HEK293 (cell line): ENCODE data around the gene MND1.

ENCODE experiments used
- CTCF ChIA-PET: fragments of 350-600 bp; formaldehyde crosslinking; extraction: SDS; loops from one replicate; lab custom pipeline; 2021; ENCODE audit warnings: antibody characterized with exemption; lab: Yijun Ruan, JAX
- POLR2A ChIA-PET: fragments of 300-600 bp; formaldehyde crosslinking; extraction: SDS; loops from one replicate; lab custom pipeline; 2020; ENCODE audit warnings: antibody characterized with exemption, inconsistent platforms; lab: Yijun Ruan, JAX
- H3K27ac ChIP-seq: fragments of 200-500 bp; sonication (Bioruptor generic); 2 replicates; pipeline ENCODE4 v1.5.1; 2014; ENCODE audit warnings: low read depth, low read length, control low read depth, inconsistent platforms; ENCODE audit errors: extremely low read depth
- H3K36me3 ChIP-seq, 2 experiments: fragments of 200-500 bp in 1 of 2; sonication (Bioruptor generic) in 1 of 2; 1 replicate in 1 of 2; 2 replicates in 1 of 2; pipeline ENCODE4 v1.5.1; 2014 to 2017; ENCODE audit warnings: inconsistent platforms in 2 of 2, low read length in 2 of 2; ENCODE audit not compliant: control insufficient read depth in 2 of 2, insufficient read depth in 1 of 2
- H3K4me1 ChIP-seq: fragments of 200-500 bp; sonication (Bioruptor generic); 2 replicates; pipeline ENCODE4 v1.5.1; 2014; ENCODE audit warnings: mild to moderate bottlenecking, low read length, inconsistent platforms; ENCODE audit not compliant: control insufficient read depth, insufficient read depth
- H3K4me3 ChIP-seq: 2 replicates; pipeline ENCODE4 v1.5.1; 2011; ENCODE audit warnings: low read depth, mild to moderate bottlenecking, control low read depth, low read length, moderate library complexity
- H3K9me3 ChIP-seq: fragments of 200-500 bp; sonication (Bioruptor generic); 2 replicates; pipeline ENCODE4 v1.5.1; 2014; ENCODE audit warnings: low read depth, low read length, inconsistent platforms; ENCODE audit not compliant: control insufficient read depth, insufficient read depth
- HOXC10 ChIP-seq: sonication (generic); formaldehyde crosslinking; IDR thresholded peaks from 2 replicates; pipeline ENCODE4 v1.8.1; 2023; ENCODE audit warnings: mild to moderate bottlenecking, missing genetic modification reagents
- SP7 ChIP-seq: fragments of 450-650 bp; formaldehyde crosslinking; IDR thresholded peaks from 2 replicates; pipeline ENCODE4 v1.5.1; 2016; ENCODE audit warnings: missing biosample characterization, missing genetic modification characterization
- YY2 ChIP-seq: fragments of 450-650 bp; formaldehyde crosslinking; IDR thresholded peaks from 2 replicates; pipeline ENCODE4 v1.5.1; 2016; ENCODE audit warnings: missing biosample characterization, missing genetic modification characterization
- ZFHX2 ChIP-seq: fragments of 450-650 bp; formaldehyde crosslinking; conservative IDR thresholded peaks from 2 replicates; pipeline ENCODE4 v1.5.1; 2016; ENCODE audit warnings: missing biosample characterization, missing genetic modification characterization
- ZNF112 ChIP-seq: fragments of 450-650 bp; formaldehyde crosslinking; IDR thresholded peaks from 2 replicates; pipeline ENCODE4 v1.5.0; 2017; ENCODE audit warnings: missing biosample characterization, missing genetic modification characterization
- ZNF132 ChIP-seq: fragments of 450-650 bp; formaldehyde crosslinking; IDR thresholded peaks from 2 replicates; pipeline ENCODE4 v1.5.1; 2017; ENCODE audit warnings: missing biosample characterization, missing genetic modification characterization, borderline replicate concordance
- ZNF19 ChIP-seq: fragments of 450-650 bp; formaldehyde crosslinking; IDR thresholded peaks from 2 replicates; pipeline ENCODE4; 2016; ENCODE audit warnings: missing biosample characterization, missing genetic modification characterization, low read depth
- ZNF239 ChIP-seq: fragments of 450-650 bp; formaldehyde crosslinking; IDR thresholded peaks from 2 replicates; pipeline ENCODE4 v1.5.1; 2016; ENCODE audit warnings: missing biosample characterization, missing genetic modification characterization
- ZNF423 ChIP-seq: fragments of 450-650 bp; formaldehyde crosslinking; IDR thresholded peaks from 2 replicates; pipeline ENCODE4 v1.5.1; 2016; ENCODE audit warnings: missing biosample characterization, missing genetic modification characterization
- ZNF426 ChIP-seq: fragments of 450-650 bp; formaldehyde crosslinking; IDR thresholded peaks from 2 replicates; pipeline ENCODE4 v1.5.1; 2017; ENCODE audit warnings: missing biosample characterization, missing genetic modification characterization, mild to moderate bottlenecking, inconsistent platforms, moderate library complexity
- ZNF48 ChIP-seq: fragments of 450-650 bp; formaldehyde crosslinking; IDR thresholded peaks from 2 replicates; pipeline ENCODE4 v1.5.1; 2016; ENCODE audit warnings: missing biosample characterization, missing genetic modification characterization
- ZNF521 ChIP-seq: fragments of 450-650 bp; formaldehyde crosslinking; IDR thresholded peaks from 2 replicates; pipeline ENCODE4 v1.5.1; 2017; ENCODE audit warnings: missing biosample characterization, mild to moderate bottlenecking, missing genetic modification characterization
- ZNF530 ChIP-seq: fragments of 450-650 bp; formaldehyde crosslinking; IDR thresholded peaks from 2 replicates; pipeline ENCODE4 v1.5.1; 2016; ENCODE audit warnings: low read depth, missing biosample characterization, missing genetic modification characterization
- ZNF626 ChIP-seq: fragments of 450-650 bp; sonication (Bioruptor Pico); formaldehyde crosslinking; IDR thresholded peaks from 2 replicates; pipeline ENCODE4 v1.5.1; 2018; ENCODE audit warnings: missing biosample characterization, missing genetic modification characterization, inconsistent platforms
- ZNF707 ChIP-seq: fragments of 450-650 bp; formaldehyde crosslinking; IDR thresholded peaks from 2 replicates; pipeline ENCODE4 v1.5.1; 2016; ENCODE audit warnings: missing biosample characterization, missing genetic modification characterization
- ZNF76 ChIP-seq: fragments of 450-650 bp; formaldehyde crosslinking; IDR thresholded peaks from 2 replicates; pipeline ENCODE4; 2016; ENCODE audit warnings: low read depth, missing biosample characterization, missing genetic modification characterization, borderline replicate concordance
- ZNF792 ChIP-seq: fragments of 450-650 bp; formaldehyde crosslinking; IDR thresholded peaks from 2 replicates; pipeline ENCODE4 v1.5.1; 2016; ENCODE audit warnings: missing biosample characterization, missing genetic modification characterization
- ZSCAN16 ChIP-seq: fragments of 450-650 bp; formaldehyde crosslinking; IDR thresholded peaks from 2 replicates; pipeline ENCODE4 v1.5.1; 2016; ENCODE audit warnings: missing biosample characterization, missing genetic modification characterization
- TF ChIP-seq, protein P1 (sequence below): fragments of 450-650 bp; formaldehyde crosslinking; IDR thresholded peaks from 2 replicates; pipeline ENCODE4 v1.5.1; 2017; ENCODE audit warnings: missing biosample characterization, missing genetic modification characterization
- TF ChIP-seq, protein P2 (sequence below): fragments of 450-650 bp; IDR thresholded peaks from 2 replicates; pipeline ENCODE4 v1.5.1; 2018; ENCODE audit warnings: missing biosample characterization, missing genetic modification characterization
- TF ChIP-seq, protein P3 (sequence below): fragments of 450-650 bp; formaldehyde crosslinking; IDR thresholded peaks from 2 replicates; pipeline ENCODE4 v1.5.1; 2016; ENCODE audit warnings: missing biosample characterization, missing genetic modification characterization
- TF ChIP-seq, protein P4 (sequence below): fragments of 450-650 bp; formaldehyde crosslinking; IDR thresholded peaks from 2 replicates; pipeline ENCODE4 v1.5.1; 2016; ENCODE audit warnings: missing biosample characterization, missing genetic modification characterization
- TF ChIP-seq, protein P5 (sequence below): fragments of 450-650 bp; formaldehyde crosslinking; IDR thresholded peaks from 2 replicates; pipeline ENCODE4 v1.5.1; 2016; ENCODE audit warnings: missing biosample characterization, missing genetic modification characterization

Gene MND1

DNA sequence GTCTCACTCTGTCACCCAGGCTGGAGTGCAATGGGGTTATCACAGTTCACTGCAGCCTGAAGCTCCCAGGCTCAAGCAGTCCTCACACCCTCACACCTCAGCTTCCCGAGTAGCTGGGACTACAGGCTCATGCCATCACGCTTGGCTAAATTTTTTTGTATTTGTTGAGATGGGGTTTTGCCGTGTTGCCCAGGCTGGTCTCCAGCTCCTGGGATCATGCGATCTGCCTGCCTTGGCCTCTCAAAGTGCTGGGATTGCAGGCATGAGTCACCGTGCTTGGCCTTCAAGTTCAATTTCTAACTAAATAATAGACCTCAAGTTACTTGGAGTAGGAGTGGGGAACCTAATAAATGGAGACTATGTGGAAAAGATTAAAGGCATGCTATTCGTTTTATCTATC, 48.9 kb downstream of the MND1 start:
- no peaks in the 10 kb centered on the region for H3K4me1 ChIP-seq
- TF ChIP-seq, protein P1, sequence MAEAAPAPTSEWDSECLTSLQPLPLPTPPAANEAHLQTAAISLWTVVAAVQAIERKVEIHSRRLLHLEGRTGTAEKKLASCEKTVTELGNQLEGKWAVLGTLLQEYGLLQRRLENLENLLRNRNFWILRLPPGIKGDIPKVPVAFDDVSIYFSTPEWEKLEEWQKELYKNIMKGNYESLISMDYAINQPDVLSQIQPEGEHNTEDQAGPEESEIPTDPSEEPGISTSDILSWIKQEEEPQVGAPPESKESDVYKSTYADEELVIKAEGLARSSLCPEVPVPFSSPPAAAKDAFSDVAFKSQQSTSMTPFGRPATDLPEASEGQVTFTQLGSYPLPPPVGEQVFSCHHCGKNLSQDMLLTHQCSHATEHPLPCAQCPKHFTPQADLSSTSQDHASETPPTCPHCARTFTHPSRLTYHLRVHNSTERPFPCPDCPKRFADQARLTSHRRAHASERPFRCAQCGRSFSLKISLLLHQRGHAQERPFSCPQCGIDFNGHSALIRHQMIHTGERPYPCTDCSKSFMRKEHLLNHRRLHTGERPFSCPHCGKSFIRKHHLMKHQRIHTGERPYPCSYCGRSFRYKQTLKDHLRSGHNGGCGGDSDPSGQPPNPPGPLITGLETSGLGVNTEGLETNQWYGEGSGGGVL (tag by site-specific recombination): no peak
- no peak for TF ChIP-seq ZNF426 (tag by site-specific recombination)
- TF ChIP-seq, protein P2, sequence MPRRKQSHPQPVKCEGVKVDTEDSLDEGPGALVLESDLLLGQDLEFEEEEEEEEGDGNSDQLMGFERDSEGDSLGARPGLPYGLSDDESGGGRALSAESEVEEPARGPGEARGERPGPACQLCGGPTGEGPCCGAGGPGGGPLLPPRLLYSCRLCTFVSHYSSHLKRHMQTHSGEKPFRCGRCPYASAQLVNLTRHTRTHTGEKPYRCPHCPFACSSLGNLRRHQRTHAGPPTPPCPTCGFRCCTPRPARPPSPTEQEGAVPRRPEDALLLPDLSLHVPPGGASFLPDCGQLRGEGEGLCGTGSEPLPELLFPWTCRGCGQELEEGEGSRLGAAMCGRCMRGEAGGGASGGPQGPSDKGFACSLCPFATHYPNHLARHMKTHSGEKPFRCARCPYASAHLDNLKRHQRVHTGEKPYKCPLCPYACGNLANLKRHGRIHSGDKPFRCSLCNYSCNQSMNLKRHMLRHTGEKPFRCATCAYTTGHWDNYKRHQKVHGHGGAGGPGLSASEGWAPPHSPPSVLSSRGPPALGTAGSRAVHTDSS: no peak
- TF ChIP-seq ZNF707 (tag by site-specific recombination): no peak
- TF ChIP-seq ZNF530 (tag by site-specific recombination): no peak
- no peak for TF ChIP-seq ZNF48 (tag by site-specific recombination)
- no peak for TF ChIP-seq ZNF112 (tag by site-specific recombination)
- no peak for TF ChIP-seq ZNF521 (tag by site-specific recombination)
- TF ChIP-seq YY2 (tag by site-specific recombination): no peak
- TF ChIP-seq ZSCAN16 (tag by site-specific recombination): no peak
- no peak for TF ChIP-seq ZNF19 (tag by site-specific recombination)
- TF ChIP-seq ZNF423 (tag by site-specific recombination): no peak
- TF ChIP-seq, protein P3, sequence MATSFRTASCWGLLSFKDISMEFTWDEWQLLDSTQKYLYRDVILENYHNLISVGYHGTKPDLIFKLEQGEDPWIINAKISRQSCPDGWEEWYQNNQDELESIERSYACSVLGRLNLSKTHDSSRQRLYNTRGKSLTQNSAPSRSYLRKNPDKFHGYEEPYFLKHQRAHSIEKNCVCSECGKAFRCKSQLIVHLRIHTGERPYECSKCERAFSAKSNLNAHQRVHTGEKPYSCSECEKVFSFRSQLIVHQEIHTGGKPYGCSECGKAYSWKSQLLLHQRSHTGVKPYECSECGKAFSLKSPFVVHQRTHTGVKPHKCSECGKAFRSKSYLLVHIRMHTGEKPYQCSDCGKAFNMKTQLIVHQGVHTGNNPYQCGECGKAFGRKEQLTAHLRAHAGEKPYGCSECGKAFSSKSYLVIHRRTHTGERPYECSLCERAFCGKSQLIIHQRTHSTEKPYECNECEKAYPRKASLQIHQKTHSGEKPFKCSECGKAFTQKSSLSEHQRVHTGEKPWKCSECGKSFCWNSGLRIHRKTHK (tag by site-specific recombination): no peak
- TF ChIP-seq SP7: no peak
- TF ChIP-seq, protein P4, sequence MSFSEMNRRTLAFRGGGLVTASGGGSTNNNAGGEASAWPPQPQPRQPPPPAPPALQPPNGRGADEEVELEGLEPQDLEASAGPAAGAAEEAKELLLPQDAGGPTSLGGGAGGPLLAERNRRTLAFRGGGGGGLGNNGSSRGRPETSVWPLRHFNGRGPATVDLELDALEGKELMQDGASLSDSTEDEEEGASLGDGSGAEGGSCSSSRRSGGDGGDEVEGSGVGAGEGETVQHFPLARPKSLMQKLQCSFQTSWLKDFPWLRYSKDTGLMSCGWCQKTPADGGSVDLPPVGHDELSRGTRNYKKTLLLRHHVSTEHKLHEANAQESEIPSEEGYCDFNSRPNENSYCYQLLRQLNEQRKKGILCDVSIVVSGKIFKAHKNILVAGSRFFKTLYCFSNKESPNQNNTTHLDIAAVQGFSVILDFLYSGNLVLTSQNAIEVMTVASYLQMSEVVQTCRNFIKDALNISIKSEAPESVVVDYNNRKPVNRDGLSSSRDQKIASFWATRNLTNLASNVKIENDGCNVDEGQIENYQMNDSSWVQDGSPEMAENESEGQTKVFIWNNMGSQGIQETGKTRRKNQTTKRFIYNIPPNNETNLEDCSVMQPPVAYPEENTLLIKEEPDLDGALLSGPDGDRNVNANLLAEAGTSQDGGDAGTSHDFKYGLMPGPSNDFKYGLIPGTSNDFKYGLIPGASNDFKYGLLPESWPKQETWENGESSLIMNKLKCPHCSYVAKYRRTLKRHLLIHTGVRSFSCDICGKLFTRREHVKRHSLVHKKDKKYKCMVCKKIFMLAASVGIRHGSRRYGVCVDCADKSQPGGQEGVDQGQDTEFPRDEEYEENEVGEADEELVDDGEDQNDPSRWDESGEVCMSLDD: no peak
- TF ChIP-seq ZFHX2: no peak
- TF ChIP-seq ZNF792 (tag by site-specific recombination): no peak
- TF ChIP-seq, all 188 proteins: peak for 0
- no peaks in the 10 kb centered on the region; a peak in 1 of 3 replicates for H3K36me3 ChIP-seq
- no peak overlapping the region for H3K4me3 ChIP-seq
- no peaks in the 10 kb centered on the region for H3K9me3 ChIP-seq
- POLR2A ChIA-PET: no interaction called here
- no peak overlapping the region for H3K27ac ChIP-seq
- CTCF ChIA-PET: interaction anchor here (0.6 to 1.0 kb wide), 3 partner anchors 34 to 181 kb away, joined by 3 to 5 read pairs (median 3); no protein-coding TSS in a partner anchor

DNA sequence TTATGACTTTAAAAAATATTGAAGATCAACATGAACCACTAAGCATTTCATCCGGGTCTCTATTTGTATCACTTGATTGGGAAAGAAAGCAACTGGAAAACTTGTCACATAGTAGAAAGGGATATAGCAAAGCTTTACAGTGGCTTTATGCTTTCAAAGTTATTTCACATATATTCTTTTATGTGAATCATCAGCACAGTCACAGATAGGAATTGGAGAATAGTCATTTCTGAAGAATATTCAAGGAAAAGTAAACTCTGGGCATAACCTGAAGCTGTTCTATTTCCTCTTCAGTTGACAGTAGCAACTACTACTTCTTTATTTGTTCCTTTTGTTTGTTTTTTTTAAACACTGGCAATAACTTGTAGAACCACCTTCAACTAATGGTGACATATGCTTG, 50.5 kb downstream of the MND1 start:
- Histone ChIP-seq H3K27ac (no peak overlapping the region), H3K9me3 (no peaks in the 10 kb centered on the region), H3K4me1 (no peaks in the 10 kb centered on the region), H3K4me3 (no peak overlapping the region), H3K36me3 (no peaks in the 10 kb centered on the region; a peak in 1 of 3 replicates)
- CTCF ChIA-PET: no interaction called here
- POLR2A ChIA-PET: no interaction called here
- TF ChIP-seq ZNF76 (tag by site-specific recombination) (no peak), ZNF132 (tag by site-specific recombination) (no peak), ZNF626 (tag by site-specific recombination) (no peak), ZNF239 (tag by site-specific recombination) (no peak), HOXC10 (CRISPR knock-in tag) (no peak)
- TF ChIP-seq, protein P5, sequence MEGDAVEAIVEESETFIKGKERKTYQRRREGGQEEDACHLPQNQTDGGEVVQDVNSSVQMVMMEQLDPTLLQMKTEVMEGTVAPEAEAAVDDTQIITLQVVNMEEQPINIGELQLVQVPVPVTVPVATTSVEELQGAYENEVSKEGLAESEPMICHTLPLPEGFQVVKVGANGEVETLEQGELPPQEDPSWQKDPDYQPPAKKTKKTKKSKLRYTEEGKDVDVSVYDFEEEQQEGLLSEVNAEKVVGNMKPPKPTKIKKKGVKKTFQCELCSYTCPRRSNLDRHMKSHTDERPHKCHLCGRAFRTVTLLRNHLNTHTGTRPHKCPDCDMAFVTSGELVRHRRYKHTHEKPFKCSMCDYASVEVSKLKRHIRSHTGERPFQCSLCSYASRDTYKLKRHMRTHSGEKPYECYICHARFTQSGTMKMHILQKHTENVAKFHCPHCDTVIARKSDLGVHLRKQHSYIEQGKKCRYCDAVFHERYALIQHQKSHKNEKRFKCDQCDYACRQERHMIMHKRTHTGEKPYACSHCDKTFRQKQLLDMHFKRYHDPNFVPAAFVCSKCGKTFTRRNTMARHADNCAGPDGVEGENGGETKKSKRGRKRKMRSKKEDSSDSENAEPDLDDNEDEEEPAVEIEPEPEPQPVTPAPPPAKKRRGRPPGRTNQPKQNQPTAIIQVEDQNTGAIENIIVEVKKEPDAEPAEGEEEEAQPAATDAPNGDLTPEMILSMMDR (tag by site-specific recombination): no peak
